ENCODE results near the gene APOC4. TPM values are rescaled to one million over a fixed set of nuclear protein-coding genes. Genes with fewer than 3 reads are reported as not detected.

Gene APOC4
- total and polyA plus RNA-seq, 2 experiments from 2014 or later, result not detected

GRCh38 chr19:44905437-44906160 is 36.4 kb upstream of the APOC4 start, which contains the start of gene APOE:
Gene APOE, plus strand, starts transcription at chr19:44905796. Its CDS starts 829 bp downstream, at chr19:44906625.
- peaks cover 63% of the 10 kb centered on the region for H3K36me3 Mint-ChIP-seq (ENCODE audit: low read depth)
- peak within 1 kb of the TSS; percentile 92 for H3K4me2 ChIP-seq
- peaks cover 17% of the 10 kb centered on the region for H3K4me1 ChIP-seq (ENCODE audit: insufficient read depth)
- no peaks in the 10 kb centered on the region for H3K9me2 ChIP-seq (ENCODE audit: insufficient read depth)
- no peaks in the 10 kb centered on the region; the same call in 1 of the 2 replicates for H4K20me1 ChIP-seq (replicated peaks; ENCODE audit: insufficient read depth)
- H3K27me3 Mint-ChIP-seq (ENCODE audit: insufficient read depth, low read depth, poor library complexity), result peaks cover 38% of the 10 kb centered on the region
- peak within 1 kb of the TSS; percentile 95 for H3K4me3 ChIP-seq
- H3K9me3 Mint-ChIP-seq, result peaks cover 2% of the 10 kb centered on the region; the same call in 1 of the 3 replicates
- H3K27ac Mint-ChIP-seq, result peak within 1 kb of the TSS; percentile 98
- H3K27me3 ChIP-seq (ENCODE audit: insufficient read depth), result no peaks in the 10 kb centered on the region
- DNase-seq (ENCODE audit: low spot score) (peak; percentile 91), ATAC-seq (peak; percentile 60)
- H3K4me1 Mint-ChIP-seq, result peaks cover 22% of the 10 kb centered on the region
- H3F3A ChIP-seq (replicated peaks; ENCODE audit: low read depth), result peaks cover 58% of the 10 kb centered on the region
- peak within 1 kb of the TSS; percentile 38; the same call in 1 of the 2 replicates for H2AFZ ChIP-seq
- TF ChIP-seq ZNF114 (CRISPR knock-in tag; IDR thresholded peaks at IDR 0.05) (no peak), POLR2AphosphoS5 (IDR thresholded peaks at IDR 0.05; ENCODE audit: low read depth) (peak; percentile 98), CREB1 (CRISPR knock-in tag; IDR thresholded peaks at IDR 0.05; ENCODE audit: low read depth) (no peak), REST (IDR thresholded peaks at IDR 0.05; ENCODE audit: unreplicated experiment) (no peak), JUNB (IDR thresholded peaks at IDR 0.05; ENCODE audit: unreplicated experiment) (no peak), ZNF331 (CRISPR knock-in tag; IDR thresholded peaks at IDR 0.05; ENCODE audit: low read depth) (no peak), STAT1 (IDR thresholded peaks at IDR 0.05; ENCODE audit: unreplicated experiment) (no peak), NANOG (IDR thresholded peaks at IDR 0.05; ENCODE audit: borderline replicate concordance) (peak; percentile 25; the same call in 1 of the 2 replicates), ZNF462 (CRISPR knock-in tag; IDR thresholded peaks at IDR 0.05) (no peak), EZH2phosphoT487 (IDR thresholded peaks at IDR 0.05; ENCODE audit: unreplicated experiment) (no peak)
- H3K4me3 Mint-ChIP-seq, result peak within 1 kb of the TSS; percentile 97
- H3K36me3 ChIP-seq (ENCODE audit: insufficient read depth), result peaks cover 30% of the 10 kb centered on the region
- peak within 1 kb of the TSS; percentile 99 for H3K27ac ChIP-seq (ENCODE audit: low read depth)
- H3K79me2 ChIP-seq (replicated peaks; ENCODE audit: insufficient read depth), result peaks cover 17% of the 10 kb centered on the region

All from GM23338 (cell line).